HUES48 (cell line): ENCODE data around the gene APOL3.
"Not testable (repeated sequence)": the region's sequence is repeated elsewhere in the genome, so short reads cannot be mapped to it uniquely, and the experiment has no call there.

ENCODE experiments used
- H3K27ac ChIP-seq: one replicate; pipeline ENCODE4 v1.7.0; 2013; ENCODE audit warnings: low read depth, low read length, inconsistent platforms
- H3K27me3 ChIP-seq: 2 replicates; pipeline ENCODE4 v1.6.1; 2013; ENCODE audit warnings: mild to moderate bottlenecking, low read length; ENCODE audit not compliant: control insufficient read depth, insufficient read depth
- H3K36me3 ChIP-seq: 2 replicates; pipeline ENCODE4 v1.6.1; 2013; ENCODE audit warnings: low read length; ENCODE audit not compliant: control insufficient read depth, insufficient read depth
- H3K4me1 ChIP-seq: 2 replicates; pipeline ENCODE4 v1.6.1; 2013; ENCODE audit warnings: mild to moderate bottlenecking, low read length; ENCODE audit not compliant: control insufficient read depth, insufficient read depth
- H3K4me3 ChIP-seq: 2 replicates; pipeline ENCODE4 v1.5.1; 2013; ENCODE audit warnings: mild to moderate bottlenecking, low read depth, low read length
- H3K9ac ChIP-seq: 2 replicates; pipeline ENCODE4 v1.6.1; 2013; ENCODE audit warnings: mild to moderate bottlenecking, low read depth, low read length, moderate library complexity
- H3K9me3 ChIP-seq: 2 replicates; pipeline ENCODE4 v1.6.1; 2013; ENCODE audit warnings: low read length; ENCODE audit not compliant: control insufficient read depth, insufficient read depth

APOL3 gene

DNA sequence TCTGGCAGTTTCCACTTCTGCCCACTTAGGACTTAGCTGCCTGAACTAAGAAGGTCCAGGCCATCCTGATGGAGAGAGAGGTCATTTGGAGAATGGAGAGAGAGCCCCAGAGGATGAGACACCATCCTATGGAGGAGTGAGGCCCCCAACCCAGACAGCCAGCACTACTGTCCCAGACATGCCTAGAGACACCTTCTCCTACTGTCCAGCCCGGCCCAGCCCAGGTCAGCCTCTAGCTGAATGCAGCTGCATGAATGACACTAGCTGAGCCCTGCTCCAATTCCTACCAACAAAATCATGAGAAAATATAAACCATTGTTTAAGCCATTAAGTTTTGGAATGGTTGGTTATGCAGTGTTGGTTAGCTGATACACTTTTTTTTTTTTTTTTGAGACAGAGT, 47.4 kb downstream of the APOL3 start:
- Histone ChIP-seq H3K9ac (no peak overlapping the region), H3K27me3 (no peaks in the 10 kb centered on the region), H3K9me3 (no peaks in the 10 kb centered on the region), H3K27ac (no peak overlapping the region), H3K4me3 (no peak overlapping the region), H3K4me1 (peaks cover 6% of the 10 kb centered on the region), H3K36me3 (no peaks in the 10 kb centered on the region)

DNA sequence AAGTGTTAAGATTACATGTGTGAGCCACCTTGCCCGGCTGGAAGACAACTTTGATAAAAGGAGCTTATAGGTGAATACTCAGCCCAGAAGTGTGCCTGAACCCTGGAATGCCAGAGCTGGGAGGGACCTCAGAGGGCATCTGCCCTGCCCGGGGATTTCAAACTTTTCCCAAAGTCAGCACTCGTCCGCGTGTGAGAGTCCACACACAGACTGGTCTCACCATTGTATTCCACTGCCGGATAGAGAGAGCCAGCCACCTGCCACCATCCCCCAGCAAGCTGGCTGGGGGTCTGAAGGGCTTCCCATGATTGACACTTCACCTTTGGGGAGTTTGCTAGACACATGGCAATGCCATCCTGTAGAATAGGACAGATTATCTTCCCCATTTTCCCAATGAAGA, 49.2 kb downstream of the APOL3 start:
- Histone ChIP-seq H3K9ac (no peak overlapping the region), H3K27ac (no peak overlapping the region), H3K9me3 (no peaks in the 10 kb centered on the region), H3K27me3 (no peaks in the 10 kb centered on the region), H3K36me3 (no peaks in the 10 kb centered on the region), H3K4me3 (no peak overlapping the region), H3K4me1 (peaks cover 6% of the 10 kb centered on the region)

DNA sequence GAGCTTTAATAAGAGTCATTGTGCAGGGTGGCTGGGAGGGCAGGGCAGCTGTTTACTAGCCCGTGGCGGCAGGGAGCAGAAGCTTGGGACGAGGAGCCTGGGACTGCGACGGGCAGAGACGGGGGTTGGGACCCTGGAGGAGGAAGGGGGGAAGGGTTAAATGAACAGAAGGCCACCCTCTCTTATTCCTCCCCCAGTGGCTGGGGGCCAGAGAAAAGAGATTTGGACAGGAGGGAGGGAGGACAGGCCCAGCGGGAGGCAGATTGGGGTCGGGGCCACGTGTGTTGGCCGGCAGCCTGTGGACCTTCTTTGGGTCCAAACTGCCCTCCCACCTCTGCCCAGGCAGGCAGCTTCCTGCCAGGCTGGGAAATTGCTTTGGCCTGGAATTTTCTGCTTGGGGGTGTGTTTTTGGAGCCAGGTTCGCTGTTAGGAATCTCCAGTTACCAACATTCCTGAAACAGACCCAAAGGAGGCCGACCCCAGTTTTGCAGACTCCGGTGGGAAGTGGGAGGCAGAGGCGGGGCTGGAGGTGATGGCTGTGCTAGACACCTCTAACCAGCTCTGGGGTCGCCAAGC, 50.2 kb downstream of the APOL3 start:
- Histone ChIP-seq H3K9ac (no peak overlapping the region), H3K36me3 (no peaks in the 10 kb centered on the region), H3K27ac (no peak overlapping the region), H3K4me3 (no peak overlapping the region), H3K27me3 (no peaks in the 10 kb centered on the region), H3K9me3 (no peaks in the 10 kb centered on the region), H3K4me1 (peaks cover 6% of the 10 kb centered on the region)

DNA sequence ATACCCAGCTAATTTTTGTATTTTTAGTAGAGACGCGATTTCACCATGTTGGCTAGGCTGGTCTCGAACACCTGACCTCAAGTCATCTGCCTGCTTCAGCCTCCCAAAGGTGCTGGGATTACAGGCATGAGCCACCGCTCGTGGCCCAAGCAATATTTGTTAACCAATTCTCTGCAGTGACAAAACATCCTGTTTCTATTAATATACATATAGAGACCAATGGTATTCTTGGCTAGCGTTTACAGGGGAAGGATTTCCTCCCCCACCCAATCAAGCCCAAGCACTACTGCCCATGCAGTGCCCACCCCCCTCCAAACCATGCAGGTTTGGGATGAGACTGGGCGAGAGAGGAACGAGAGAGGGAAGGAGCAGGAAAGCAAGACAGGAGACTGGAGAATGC, 53.1 kb downstream of the APOL3 start:
- H3K4me1 ChIP-seq: peaks cover 6% of the 10 kb centered on the region
- H3K27me3 ChIP-seq: no peaks in the 10 kb centered on the region

DNA sequence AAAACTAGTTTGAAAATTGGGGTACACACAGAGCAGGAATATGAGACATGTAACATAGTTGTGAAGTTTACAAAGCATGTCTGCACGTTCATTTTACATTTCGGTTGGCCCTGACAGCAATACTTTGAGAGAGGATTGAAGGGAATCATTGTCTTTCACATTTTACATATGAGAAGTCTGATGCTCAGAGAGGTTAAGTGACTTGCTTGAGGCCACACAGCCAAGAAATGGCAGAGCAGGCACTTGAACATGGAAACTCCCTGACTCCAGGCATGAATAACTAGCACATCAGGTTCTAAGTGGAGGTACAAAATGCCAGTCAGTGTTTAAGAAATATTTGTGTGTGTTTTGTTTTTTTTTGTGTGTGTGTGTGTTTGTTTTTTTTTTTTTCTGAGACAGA, 53.6 kb downstream of the APOL3 start:
- no peaks in the 10 kb centered on the region for H3K27me3 ChIP-seq
- no peaks in the 10 kb centered on the region for H3K36me3 ChIP-seq
- peaks cover 6% of the 10 kb centered on the region for H3K4me1 ChIP-seq
- no peak overlapping the region for H3K4me3 ChIP-seq
- no peaks in the 10 kb centered on the region for H3K9me3 ChIP-seq
- no peak overlapping the region for H3K27ac ChIP-seq
- H3K9ac ChIP-seq: no peak overlapping the region

More for the DNA sequence above, 53.1 kb downstream of the APOL3 start:
- H3K27ac ChIP-seq: no peak overlapping the region
- H3K4me3 ChIP-seq: no peak overlapping the region
- H3K36me3 ChIP-seq: no peaks in the 10 kb centered on the region
- H3K9me3 ChIP-seq: no peaks in the 10 kb centered on the region
- no peak overlapping the region for H3K9ac ChIP-seq

DNA sequence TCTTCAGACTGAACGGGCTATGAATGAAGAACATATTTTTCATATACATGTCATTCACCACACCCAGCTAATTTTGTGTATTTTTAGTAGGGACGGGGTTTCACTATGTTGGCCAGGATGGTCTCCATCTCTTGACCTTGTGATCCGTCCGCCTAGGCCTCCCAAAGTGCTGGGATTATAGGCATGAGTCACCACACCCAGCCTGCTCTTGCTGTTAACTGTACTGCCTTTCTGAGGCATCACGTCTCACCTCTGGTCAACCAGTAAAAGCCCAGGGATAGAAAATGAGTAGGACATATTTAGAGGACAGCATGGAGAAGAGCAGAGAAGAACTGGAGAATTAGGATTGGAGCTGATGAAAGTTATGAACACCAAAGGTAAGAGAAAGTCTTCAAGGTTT, 55.6 kb downstream of the APOL3 start:
- no peaks in the 10 kb centered on the region for H3K36me3 ChIP-seq
- 0 out of 2 replicates have a peak, but pooled peaks cover 3% of the 10 kb centered on the region for H3K9me3 ChIP-seq
- H3K4me3 ChIP-seq: no peak overlapping the region
- no peak overlapping the region for H3K9ac ChIP-seq
- H3K27ac ChIP-seq: no peak overlapping the region
- H3K4me1 ChIP-seq: peaks cover under 1% of the 10 kb centered on the region; the same call in 1 of the 2 replicates
- no peaks in the 10 kb centered on the region for H3K27me3 ChIP-seq

DNA sequence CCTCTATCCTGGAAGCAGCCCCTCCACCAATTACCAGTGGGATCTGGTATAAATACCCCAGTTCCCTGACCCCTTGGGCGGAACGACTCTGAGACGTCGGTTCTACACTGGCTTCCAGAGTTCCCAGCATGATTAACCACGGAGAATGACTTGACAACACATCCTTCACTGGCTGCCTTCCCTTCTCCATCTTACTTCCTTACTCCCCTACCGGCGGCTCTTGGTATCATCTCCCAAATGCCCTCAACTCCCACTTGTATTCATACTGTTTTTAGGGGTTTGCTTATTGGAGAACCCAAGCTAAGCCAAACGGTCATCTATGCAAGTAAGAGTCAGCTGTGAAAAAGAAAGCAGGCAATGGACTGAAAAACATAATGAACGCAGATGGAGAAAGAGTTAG, 56.1 kb downstream of the APOL3 start:
- Histone ChIP-seq H3K4me3 (no peak overlapping the region), H3K36me3 (no peaks in the 10 kb centered on the region), H3K9ac (no peak overlapping the region), H3K27ac (no peak overlapping the region), H3K4me1 (no peaks in the 10 kb centered on the region), H3K27me3 (no peaks in the 10 kb centered on the region), H3K9me3 (0 out of 2 replicates have a peak, but pooled peaks cover 3% of the 10 kb centered on the region)

DNA sequence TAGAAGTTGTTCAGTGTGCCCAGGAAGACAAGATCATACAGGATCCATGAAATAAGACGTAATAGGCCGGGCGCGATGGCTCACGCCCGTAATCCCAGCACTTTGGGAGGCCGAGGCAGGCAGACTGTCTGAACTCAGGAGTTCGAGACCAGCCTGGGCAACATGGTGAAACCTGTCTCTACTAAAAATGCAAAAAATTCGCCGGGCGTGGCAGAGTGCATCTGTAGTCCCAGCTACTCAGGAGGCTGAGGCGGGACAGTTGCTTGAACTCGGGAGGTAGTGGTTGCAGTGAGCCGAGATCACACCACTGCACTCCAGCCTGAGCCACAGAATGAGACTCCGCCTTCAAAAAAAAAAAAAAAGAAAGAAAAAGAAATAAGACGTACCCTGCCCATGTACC, 56.7 kb downstream of the APOL3 start:
- Histone ChIP-seq H3K27ac (no peak overlapping the region), H3K27me3 (no peaks in the 10 kb centered on the region), H3K9me3 (0 out of 2 replicates have a peak, but pooled peaks cover 3% of the 10 kb centered on the region), H3K4me3 (no peak overlapping the region), H3K36me3 (no peaks in the 10 kb centered on the region), H3K9ac (no peak overlapping the region), H3K4me1 (no peaks in the 10 kb centered on the region)

DNA sequence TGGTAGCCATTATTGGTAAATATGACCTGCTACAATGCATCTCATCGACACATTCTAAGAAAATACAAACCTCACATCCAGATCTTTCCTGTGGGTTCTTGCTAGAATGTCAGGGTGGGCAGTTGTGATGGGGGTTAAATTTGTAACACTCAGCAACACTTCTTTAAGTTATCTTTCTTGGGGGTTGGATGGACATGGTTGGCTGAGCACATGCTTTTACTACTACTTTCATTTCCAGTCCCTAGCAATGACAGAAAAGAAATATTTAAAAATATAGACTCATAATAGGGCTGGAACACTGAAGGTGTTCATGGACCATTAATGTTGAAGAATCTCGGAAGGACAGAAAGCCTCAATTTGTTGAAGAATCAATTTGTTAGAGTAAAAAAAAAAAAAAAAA, 57.6 kb downstream of the APOL3 start:
- Histone ChIP-seq H3K27me3 (no peaks in the 10 kb centered on the region), H3K4me3 (no peak overlapping the region), H3K27ac (no peak overlapping the region), H3K36me3 (no peaks in the 10 kb centered on the region), H3K4me1 (no peaks in the 10 kb centered on the region), H3K9me3 (0 out of 2 replicates have a peak, but pooled peaks cover 3% of the 10 kb centered on the region), H3K9ac (no peak overlapping the region)

DNA sequence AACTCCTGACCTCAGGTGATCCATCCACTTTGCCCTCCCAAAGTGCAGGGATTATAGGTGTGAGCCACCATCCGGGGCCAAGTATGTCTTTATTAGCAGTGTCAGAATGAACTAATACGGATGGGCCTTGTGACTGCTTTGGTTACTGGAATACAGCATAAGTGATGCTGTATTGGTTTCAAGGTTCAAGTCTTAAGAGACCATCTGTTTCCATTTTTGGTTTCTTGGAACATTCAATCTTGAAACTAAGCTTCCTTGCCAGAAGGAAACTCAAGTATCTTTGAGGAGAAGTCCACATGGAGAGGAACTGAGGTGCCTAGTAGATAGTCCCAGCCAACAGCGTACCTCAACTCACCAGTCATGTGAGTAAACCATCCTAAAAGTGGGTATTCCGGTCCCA, 58.8 kb downstream of the APOL3 start:
- no peaks in the 10 kb centered on the region for H3K4me1 ChIP-seq
- no peak overlapping the region for H3K4me3 ChIP-seq
- no peaks in the 10 kb centered on the region for H3K27me3 ChIP-seq
- no peak overlapping the region for H3K9ac ChIP-seq
- H3K9me3 ChIP-seq: 0 out of 2 replicates have a peak, but pooled peaks cover 3% of the 10 kb centered on the region
- no peaks in the 10 kb centered on the region for H3K36me3 ChIP-seq
- no peak overlapping the region for H3K27ac ChIP-seq

DNA sequence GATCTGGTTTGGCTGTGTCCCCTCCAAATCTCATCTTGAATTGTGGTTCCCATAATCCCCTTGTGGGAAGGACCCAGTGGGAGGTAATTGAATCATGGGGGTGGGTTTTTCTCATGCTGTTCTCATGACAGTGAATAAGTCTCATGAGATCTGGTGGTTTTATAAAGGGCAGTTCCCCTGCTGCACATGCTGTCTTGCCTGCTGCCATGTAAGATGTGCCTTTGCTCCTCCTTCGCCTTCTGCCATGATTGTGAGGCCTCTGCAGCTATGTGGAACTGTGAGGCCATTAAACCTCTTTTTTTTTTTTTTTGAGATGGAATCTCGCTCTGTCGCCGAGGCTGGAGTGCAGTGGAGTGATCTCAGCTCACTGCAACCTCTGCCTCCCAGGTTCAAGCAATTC, 59.6 kb downstream of the APOL3 start:
- H3K9me3 ChIP-seq, H3K36me3 ChIP-seq, H3K9ac ChIP-seq, H3K4me3 ChIP-seq, H3K27ac ChIP-seq, H3K27me3 ChIP-seq, H3K4me1 ChIP-seq: not testable (repeated sequence)
